ENCODE data around the gene OR6S1.

The OR6S1 gene
- long read RNA-seq, donor 1: 0 reads
- long read RNA-seq, donor 2: 0 reads
- long read RNA-seq, donor 3: 0 reads
- long read RNA-seq, donor 4: 0 reads
- long read RNA-seq, donor 5: 0 reads
- long read RNA-seq, donor 6: 0 reads
- long read RNA-seq, donor 7: 0 reads
- long read RNA-seq, donor 8: 0 reads

DNA sequence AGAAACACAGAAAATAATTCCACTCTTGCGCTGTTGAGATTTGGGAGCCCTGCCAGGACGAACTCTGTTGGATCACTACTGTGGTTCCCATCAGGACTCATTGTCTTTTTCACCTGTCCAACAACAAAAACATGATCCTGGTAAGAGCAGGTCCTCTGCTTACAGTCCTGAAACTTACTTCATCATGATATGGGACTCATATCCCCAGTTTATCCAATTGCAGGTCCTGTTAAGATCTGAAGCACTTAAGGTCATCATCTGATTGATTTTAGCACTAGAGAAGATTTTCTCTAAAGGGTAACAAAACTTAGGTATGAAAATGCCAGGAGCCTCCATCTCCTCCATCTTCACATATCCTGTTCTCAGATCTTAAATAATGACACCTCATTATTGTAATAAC, at the start of gene OR6S1:
Gene OR6S1 (minus strand): TSS at position 101 of the 400 bp plus-strand sequence. CDS start 0 bp downstream, at position 101.
- no peak for DNase-seq

DNA sequence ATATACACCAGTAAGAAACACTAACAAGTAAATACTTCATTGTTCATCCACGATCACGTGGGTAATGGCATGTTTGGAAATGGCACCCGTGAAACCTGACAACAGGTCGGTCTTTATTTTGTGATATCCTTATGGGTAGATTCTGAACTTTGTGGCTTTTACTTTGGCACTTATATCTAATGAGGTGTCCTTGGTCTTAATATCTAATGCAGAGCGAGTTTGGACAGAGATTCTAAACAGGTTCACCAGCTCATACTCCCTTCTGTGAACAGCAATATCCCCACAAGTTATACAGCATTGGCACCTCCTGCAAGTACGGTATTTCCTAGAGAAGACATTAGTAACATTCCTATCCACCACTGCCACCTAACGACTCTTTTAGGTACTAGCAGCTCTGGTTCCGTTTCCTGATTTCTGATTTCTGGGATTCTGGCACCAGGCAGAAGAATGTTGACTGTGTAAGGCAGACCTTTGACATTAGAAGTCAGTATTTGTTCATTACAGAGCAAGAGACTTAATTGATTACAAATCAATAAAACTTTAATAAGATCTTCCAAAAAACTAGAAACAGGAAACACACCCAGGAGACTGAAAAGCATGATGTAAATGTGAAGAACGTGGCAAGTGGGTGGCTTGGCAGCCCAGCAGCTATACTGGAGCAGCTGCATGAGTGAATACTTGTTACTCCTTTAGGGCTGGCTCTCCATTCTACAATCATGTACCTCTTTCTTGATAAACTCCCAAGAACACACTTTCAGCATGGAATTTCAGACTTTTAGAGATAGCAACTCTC, 49.6 kb upstream of the OR6S1 start:
- DNase-seq: peak; percentile 45

- no peak for DNase-seq
Observed at GRCh38 chr14:20688167-20688839, 46.8 kb upstream of the OR6S1 start, which contains the start of gene ANG. ANG (plus strand) TSS chr14:20688764; CDS start chr14:20693565, 4,801 bp downstream.

- DNase-seq: no peak
Observed at GRCh38 chr14:20687362-20688166, 46.1 kb upstream of the OR6S1 start.

DNA sequence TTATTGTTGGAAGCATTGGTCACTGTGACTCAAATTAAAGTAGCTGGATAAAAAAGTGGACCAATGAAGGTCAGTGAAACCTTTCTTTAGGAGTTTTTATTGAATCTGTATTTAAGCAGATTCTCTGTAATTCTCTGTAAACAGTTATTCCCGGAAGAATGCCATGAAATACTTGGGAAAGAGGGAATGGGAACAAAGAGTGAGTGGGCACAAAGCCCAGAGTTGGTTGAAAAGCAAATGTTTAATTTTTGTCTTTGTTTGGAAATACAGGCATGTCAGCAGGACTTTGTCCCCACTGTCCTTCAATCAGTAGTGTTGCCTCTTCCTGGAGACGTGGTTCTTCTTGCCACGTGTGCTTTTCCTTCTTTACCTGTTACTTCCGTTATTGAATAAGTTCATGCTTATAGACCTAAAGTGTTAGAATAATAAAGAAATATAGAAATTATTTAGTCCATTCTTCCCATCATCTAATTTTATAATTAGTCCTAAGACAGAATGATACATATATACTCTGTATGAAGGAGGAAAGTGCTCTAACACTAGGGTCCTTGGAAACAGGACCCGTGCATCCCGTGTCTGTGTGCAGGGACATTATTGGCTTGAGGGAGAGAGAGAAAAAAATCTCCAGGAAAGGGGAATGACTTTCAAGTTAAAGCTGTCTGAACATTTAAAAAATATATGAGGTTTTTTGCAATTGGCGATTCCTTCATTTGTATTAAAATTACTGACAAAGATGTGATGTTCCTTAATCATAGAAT, 45.1 kb upstream of the OR6S1 start:
- no peak for DNase-seq

- DNase-seq: no peak
Observed at GRCh38 chr14:20684662-20685456, 43.4 kb upstream of the OR6S1 start.

- DNase-seq: peak; percentile 88
Observed at GRCh38 chr14:20683891-20684661, 42.6 kb upstream of the OR6S1 start, which contains the start of gene RNASE4. RNASE4 (plus strand) TSS chr14:20684560; CDS start chr14:20699372, 14,812 bp downstream.

DNA sequence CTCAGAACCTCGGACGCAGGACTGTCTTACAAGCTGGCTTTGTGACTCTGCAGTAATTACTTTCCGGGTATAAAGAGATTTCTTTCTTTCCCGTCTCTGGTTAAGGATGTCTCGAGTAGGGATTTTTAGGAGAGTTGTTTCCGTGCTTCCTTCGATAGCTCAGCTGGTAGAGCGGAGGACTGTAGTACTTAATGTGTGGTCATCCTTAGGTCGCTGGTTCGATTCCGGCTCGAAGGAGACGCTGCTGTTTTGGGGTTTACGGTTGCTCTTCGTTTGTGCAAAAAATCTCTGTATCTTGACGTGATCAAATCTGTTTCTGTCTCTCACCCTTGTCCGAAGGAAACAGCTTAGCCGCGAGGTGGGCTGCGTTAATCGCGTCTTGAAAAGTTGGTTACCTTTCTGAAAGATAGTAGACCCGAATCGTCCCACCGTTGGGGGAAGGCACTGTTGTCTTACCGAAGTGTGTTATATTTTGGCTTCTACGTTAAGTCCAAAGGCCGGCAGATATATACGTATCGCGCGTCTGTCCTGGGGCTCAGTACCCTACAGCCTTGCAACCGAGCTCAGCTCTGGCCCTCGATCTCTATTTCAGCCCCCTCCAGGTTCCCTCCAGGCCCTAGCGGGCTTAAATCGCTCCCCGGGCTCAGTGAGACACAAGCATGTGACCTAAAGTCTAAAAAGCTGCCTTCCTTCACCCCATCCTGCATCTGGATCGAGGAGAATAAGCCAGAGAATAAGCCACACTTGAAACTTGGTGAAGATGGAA, 41.8 kb upstream of the OR6S1 start:
- peak; percentile 92 for DNase-seq

GRCh38 chr14:20682435-20683124, 41.1 kb upstream of the OR6S1 start:
- peak; percentile 93 for DNase-seq

DNA sequence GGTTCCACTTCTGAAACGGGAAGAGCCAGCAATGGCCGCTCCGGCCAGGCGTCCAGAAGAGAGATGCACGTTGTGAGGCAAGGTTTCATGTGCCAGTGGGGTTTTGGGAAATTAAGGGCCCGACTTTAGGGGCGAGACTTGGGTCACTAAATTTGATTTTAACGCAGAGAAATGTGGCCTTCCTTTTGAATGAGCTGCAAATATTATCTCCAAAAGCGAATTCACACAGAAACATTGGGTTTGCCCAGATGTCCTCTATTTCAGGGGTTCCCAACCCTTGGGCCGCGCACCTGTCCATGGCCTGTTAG, 40.6 kb upstream of the OR6S1 start:
- DNase-seq: peak; percentile 85

DNA sequence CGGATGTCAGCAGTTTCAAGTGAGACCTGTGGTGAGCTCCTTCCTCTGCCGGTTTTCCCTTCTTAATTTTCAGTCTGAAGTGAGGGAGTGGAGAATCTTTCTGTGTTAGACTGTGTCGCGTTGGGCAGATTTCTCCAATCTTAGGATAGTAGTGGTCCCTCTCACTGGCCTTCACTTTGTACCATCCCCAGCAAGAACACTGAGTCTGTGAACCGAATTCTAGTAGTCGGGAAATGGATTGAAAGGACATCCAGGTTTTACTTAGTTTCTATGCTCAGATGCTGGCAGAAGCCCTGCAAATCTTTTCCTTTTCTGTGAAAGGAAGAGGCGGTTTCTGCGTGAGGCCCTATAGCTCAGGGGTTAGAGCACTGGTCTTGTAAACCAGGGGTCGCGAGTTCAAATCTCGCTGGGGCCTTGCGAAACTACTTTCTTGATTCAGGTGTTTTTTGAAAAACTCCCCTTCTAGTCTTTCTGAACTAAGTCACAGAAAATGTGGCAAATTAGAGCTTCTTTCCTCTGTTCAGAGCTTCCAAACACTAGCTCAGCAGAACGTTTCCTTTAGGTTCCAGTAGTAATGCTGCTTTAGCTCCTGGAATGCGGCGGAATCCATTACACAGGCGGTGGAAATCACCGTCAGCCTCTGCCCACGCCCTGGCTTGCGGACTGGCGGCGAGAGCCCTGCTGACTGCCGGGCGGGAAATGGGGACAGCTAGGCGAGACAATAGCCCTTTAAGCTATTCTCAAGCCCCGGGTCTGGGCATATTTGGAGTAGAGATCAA, 40.0 kb upstream of the OR6S1 start:
- peak; percentile 86 for DNase-seq

DNA sequence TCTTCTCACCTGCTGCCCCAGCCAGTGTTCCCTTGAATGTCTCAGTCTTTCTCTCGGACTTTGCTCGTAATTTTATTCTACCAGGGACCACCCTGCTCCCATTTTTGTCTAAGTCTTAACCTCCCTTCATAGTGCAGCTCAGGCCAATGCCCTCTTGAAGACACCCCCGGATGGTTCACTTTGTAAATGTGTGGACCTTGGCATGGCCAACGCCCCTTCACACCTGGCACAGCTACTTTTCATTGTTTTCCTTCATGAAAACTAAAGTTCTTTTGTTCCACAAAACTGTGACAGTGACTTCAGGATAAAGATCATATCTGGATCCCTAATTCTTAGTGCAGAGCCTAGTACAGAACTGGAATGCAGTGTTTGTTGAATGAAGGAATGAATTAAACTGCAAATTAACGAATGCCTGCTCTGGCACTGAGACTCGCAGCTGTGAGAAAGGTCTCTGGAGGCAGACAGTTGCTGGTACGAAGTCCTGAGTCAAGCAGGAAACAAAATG, 39.4 kb upstream of the OR6S1 start:
- DNase-seq: no peak

DNA sequence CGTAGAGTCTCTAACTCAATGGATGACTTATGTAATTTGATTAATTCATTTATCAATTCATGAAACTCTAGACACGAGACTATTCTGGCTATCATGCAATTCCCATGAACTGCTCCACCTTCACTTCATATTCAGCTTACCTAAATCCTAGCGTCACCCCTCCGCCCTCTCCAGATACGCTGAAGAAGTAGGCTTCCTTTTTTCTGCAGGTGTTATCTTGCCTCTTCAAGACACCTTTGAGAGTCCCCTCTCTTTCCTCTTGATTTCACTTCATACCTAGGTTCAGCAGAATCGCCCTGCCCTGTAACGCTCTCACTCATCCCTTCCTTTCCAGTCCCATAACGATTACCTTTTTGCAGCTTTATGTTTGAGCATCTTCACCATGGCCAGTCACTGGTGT, 38.9 kb upstream of the OR6S1 start:
- DNase-seq: no peak

GRCh38 chr14:20679907-20680306, 38.4 kb upstream of the OR6S1 start:
- no peak for DNase-seq

- DNase-seq: no peak
Observed at GRCh38 chr14:20676072-20676471, 34.6 kb upstream of the OR6S1 start.

- no peak for DNase-seq
Observed at GRCh38 chr14:20675669-20676068, 34.2 kb upstream of the OR6S1 start.

GRCh38 chr14:20671597-20672283, 30.2 kb upstream of the OR6S1 start:
- no peak for DNase-seq
